Esophagus squamous epithelium (tissue), 4 donors: ENCODE measurements around the gene POLH.

Experiments
- POLR2A ChIP-seq, 4 donors: fragments of 450-650 bp; IDR thresholded peaks; one replicate each; pipeline ENCODE4 v1.6.1; 2017; ENCODE audit warnings: antibody characterized with exemption in 4 of 4, mild to moderate bottlenecking in 4 of 4, moderate library complexity in 3 of 4
- TF ChIP-seq, protein P1 (sequence below), 6 experiments: fragments of 450-650 bp in 4 of 6; fragments of 200-600 bp in 2 of 6; sonication (generic) in 2 of 6; IDR thresholded peaks; one replicate each; pipeline ENCODE4 v1.5.1; 2016 to 2019; ENCODE audit warnings: antibody characterized with exemption in 6 of 6, mild to moderate bottlenecking in 4 of 6, moderate library complexity in 4 of 6

DNA sequence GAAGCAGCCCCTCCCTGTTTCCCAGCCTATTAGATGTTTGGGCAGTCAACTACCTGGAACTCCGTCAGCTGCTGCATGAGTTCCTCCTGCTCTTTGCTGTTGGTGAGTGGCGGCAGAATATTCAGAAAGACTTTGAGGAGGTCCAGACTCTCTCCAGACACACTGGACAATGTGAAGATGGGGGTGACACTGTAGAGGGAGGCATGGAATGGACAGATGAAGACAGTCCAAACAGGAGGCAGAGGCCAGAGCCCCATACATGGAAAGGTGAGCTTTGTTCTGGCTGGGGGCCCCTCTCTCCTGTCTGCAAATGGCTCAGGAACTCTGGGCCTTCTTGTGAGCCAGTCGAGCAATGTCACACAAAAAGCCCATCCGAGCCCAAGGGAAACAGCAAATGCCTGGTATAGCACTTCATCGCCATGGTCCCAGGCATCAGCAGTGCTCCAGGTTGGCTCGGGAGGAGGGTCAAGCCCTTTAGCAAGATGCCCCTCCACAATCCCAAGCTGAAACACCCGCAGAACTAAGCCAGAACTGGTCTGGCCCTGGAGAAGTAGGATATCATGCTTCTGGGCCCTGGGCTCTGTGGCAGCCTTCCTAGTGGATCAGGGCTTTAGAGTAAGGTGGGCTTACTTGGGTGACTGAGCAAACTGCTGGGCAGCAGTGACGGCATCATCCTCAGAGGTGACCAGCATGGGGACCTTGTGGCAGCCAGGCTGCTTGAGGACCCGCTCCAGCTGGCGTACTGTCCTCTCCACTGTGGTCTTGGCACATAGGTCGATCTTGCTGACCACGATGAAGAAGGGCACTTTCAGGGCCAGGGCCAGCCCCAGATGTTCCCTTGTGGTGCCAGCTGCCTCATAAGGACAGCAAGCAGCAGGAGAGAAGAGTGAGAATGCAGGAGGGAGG, 48.1 kb downstream of the POLH start:
- TF ChIP-seq POLR2A (IDR thresholded peaks at IDR 0.05) = no peak
- TF ChIP-seq, protein P1, sequence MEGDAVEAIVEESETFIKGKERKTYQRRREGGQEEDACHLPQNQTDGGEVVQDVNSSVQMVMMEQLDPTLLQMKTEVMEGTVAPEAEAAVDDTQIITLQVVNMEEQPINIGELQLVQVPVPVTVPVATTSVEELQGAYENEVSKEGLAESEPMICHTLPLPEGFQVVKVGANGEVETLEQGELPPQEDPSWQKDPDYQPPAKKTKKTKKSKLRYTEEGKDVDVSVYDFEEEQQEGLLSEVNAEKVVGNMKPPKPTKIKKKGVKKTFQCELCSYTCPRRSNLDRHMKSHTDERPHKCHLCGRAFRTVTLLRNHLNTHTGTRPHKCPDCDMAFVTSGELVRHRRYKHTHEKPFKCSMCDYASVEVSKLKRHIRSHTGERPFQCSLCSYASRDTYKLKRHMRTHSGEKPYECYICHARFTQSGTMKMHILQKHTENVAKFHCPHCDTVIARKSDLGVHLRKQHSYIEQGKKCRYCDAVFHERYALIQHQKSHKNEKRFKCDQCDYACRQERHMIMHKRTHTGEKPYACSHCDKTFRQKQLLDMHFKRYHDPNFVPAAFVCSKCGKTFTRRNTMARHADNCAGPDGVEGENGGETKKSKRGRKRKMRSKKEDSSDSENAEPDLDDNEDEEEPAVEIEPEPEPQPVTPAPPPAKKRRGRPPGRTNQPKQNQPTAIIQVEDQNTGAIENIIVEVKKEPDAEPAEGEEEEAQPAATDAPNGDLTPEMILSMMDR (IDR thresholded peaks at IDR 0.05) = no peak
